ENCODE data around the gene JMJD7. TPM values are rescaled to one million over a fixed set of nuclear protein-coding genes. Genes with fewer than 3 reads are reported as not detected.
"Not testable (repeated sequence)": the region's sequence is repeated elsewhere in the genome, so short reads cannot be mapped to it uniquely, and the experiment has no call there.

The JMJD7 gene
- total RNA-seq, 1 experiment from 2014 or later = 9.2 TPM

GRCh38 chr15:41822471-41822870, 5.4 kb upstream of the JMJD7 start:
- no peak for DNase-seq (ENCODE audit: low spot score)

- no peak for DNase-seq (ENCODE audit: low spot score)
These were observed 4.9 kb upstream of the JMJD7 start for GRCh38 chr15:41822957-41823356.

- no peak for DNase-seq (ENCODE audit: low spot score)
These were observed 4.4 kb upstream of the JMJD7 start for GRCh38 chr15:41823502-41823901.

- no peak for DNase-seq (ENCODE audit: low spot score)
These were observed 3.7 kb upstream of the JMJD7 start for GRCh38 chr15:41824062-41824745.

GRCh38 chr15:41825145-41825544, 2.7 kb upstream of the JMJD7 start:
- DNase-seq (ENCODE audit: low spot score) = no peak

- DNase-seq (ENCODE audit: low spot score) = no peak
These were observed 2.0 kb upstream of the JMJD7 start for GRCh38 chr15:41825572-41826535.

GRCh38 chr15:41827290-41827879, 507 bp upstream of the JMJD7 start:
- no peak for DNase-seq (ENCODE audit: low spot score)

- no peak for DNase-seq (ENCODE audit: low spot score)
These were observed 882 bp downstream of the JMJD7 start for GRCh38 chr15:41828807-41829141.

- no peak for DNase-seq (ENCODE audit: low spot score)
These were observed 2.2 kb downstream of the JMJD7 start for GRCh38 chr15:41829959-41830646.

- DNase-seq (ENCODE audit: low spot score) = not testable (repeated sequence)
These were observed 3.4 kb downstream of the JMJD7 start for GRCh38 chr15:41831291-41831690.

- no peak for DNase-seq (ENCODE audit: low spot score)
These were observed 4.3 kb downstream of the JMJD7 start for GRCh38 chr15:41832208-41832607.

- DNase-seq (ENCODE audit: low spot score) = no peak
These were observed 5.0 kb downstream of the JMJD7 start for GRCh38 chr15:41832875-41833274.

GRCh38 chr15:41834096-41834495, 6.2 kb downstream of the JMJD7 start:
- no peak for DNase-seq (ENCODE audit: low spot score)

- no peak for DNase-seq (ENCODE audit: low spot score)
These were observed 8.2 kb downstream of the JMJD7 start for GRCh38 chr15:41836073-41836472.

GRCh38 chr15:41836713-41837454, 9.0 kb downstream of the JMJD7 start:
- DNase-seq (ENCODE audit: low spot score) = no peak

- no peak for DNase-seq (ENCODE audit: low spot score)
These were observed 10.6 kb downstream of the JMJD7 start, which contains the start of gene PLA2G4B for GRCh38 chr15:41838400-41838897. TSS of gene PLA2G4B (plus strand) at chr15:41838847. CDS start at chr15:41838914, 67 bp downstream.

- DNase-seq (ENCODE audit: low spot score) = no peak
These were observed 12.0 kb downstream of the JMJD7 start for GRCh38 chr15:41839781-41840491.

- DNase-seq (ENCODE audit: low spot score) = no peak
These were observed 12.8 kb downstream of the JMJD7 start for GRCh38 chr15:41840673-41841072.

GRCh38 chr15:41841131-41841530, 13.2 kb downstream of the JMJD7 start:
- no peak for DNase-seq (ENCODE audit: low spot score)

- DNase-seq (ENCODE audit: low spot score) = no peak
These were observed 14.3 kb downstream of the JMJD7 start for GRCh38 chr15:41842229-41842628.

All from H4 (cell line).